Endothelial cell of umbilical vein (primary cell): Measurements from ENCODE around the gene PLA2R1. TPM values are rescaled to one million over a fixed set of nuclear protein-coding genes. Genes with fewer than 3 reads are reported as not detected.

Source experiments
- BruUV-seq: library from RNA; stranded (reverse); fragments of 400-500 nt; replicated peaks from 2 replicates; lab custom pipeline; 2021; lab: Mats Ljungman, UMichigan
- CTCF ChIA-PET: fragments of 300-600, 350-600 bp; sonication (Branson Sonifier 250); formaldehyde crosslinking; loops from one replicate; lab custom pipeline; 2021; ENCODE audit warnings: antibody characterized with exemption, inconsistent platforms; lab: Charles Lee
- POLR2A ChIA-PET: fragments of 300-600, 350-600 bp; sonication (Branson Sonifier 250); formaldehyde crosslinking; loops from one replicate; lab custom pipeline; 2021; ENCODE audit warnings: antibody characterized with exemption, inconsistent platforms; lab: Charles Lee
- DNase-seq: peaks from one replicate; pipeline ENCODE4 v3.0.0-alpha.2; 2011; ENCODE audit warnings: low read depth, low spot score
- FAIRE-seq: peaks from 2 replicates; lab custom pipeline; 2011; peaks lifted over from hg19 to GRCh38; lab: Jason Lieb, UNC
- H2AFZ ChIP-seq: 2 replicates; pipeline ENCODE4 v1.6.0; 2012; ENCODE audit warnings: low read depth, low read length, control low read depth, inconsistent platforms
- H3K27ac ChIP-seq: 2 replicates; pipeline ENCODE4 v1.5.1; 2011; ENCODE audit warnings: low read depth, mild to moderate bottlenecking, control low read depth, low read length, moderate library complexity; ENCODE audit not compliant: insufficient read depth
- H3K27me3 ChIP-seq, 2 experiments: 2 replicates each; pipeline versions ENCODE4 v1.6.0 to v1.6.1; 2011; ENCODE audit warnings: low read length in 2 of 2, mixed read lengths in 1 of 2; ENCODE audit not compliant: control insufficient read depth in 2 of 2, insufficient read depth in 2 of 2
- H3K36me3 ChIP-seq, 2 experiments: 2 replicates in 1 of 2; 3 replicates in 1 of 2; pipeline ENCODE4 v1.5.1; 2011; ENCODE audit warnings: low read length in 2 of 2, mild to moderate bottlenecking in 1 of 2, moderate library complexity in 1 of 2; ENCODE audit not compliant: control insufficient read depth in 2 of 2, insufficient read depth in 2 of 2; ENCODE audit errors: extremely low read depth in 1 of 2
- H3K4me1 ChIP-seq: 3 replicates; pipeline ENCODE4 v1.5.1; 2011; ENCODE audit warnings: mild to moderate bottlenecking, low read length; ENCODE audit not compliant: control insufficient read depth, insufficient read depth; ENCODE audit errors: extremely low read depth
- H3K4me2 ChIP-seq: 2 replicates; pipeline ENCODE4 v1.6.1; 2011; ENCODE audit warnings: low read length, control low read depth, mixed read lengths; ENCODE audit not compliant: insufficient read depth
- H3K4me3 ChIP-seq, 3 experiments: fragments of 200-600 bp in 1 of 3; sonication (generic), shearing (Covaris generic) in 1 of 3; replicated peaks in 1 of 3; 2 replicates each; pipeline ENCODE4 v1.5.1; 2011 to 2016; ENCODE audit warnings: control low read depth in 3 of 3, low read length in 3 of 3, mild to moderate bottlenecking in 2 of 3, inconsistent platforms in 1 of 3, low read depth in 1 of 3, moderate library complexity in 1 of 3; ENCODE audit not compliant: insufficient read depth in 1 of 3
- H3K79me2 ChIP-seq: 2 replicates; pipeline ENCODE4 v1.6.0; 2012; ENCODE audit warnings: low read length, inconsistent platforms; ENCODE audit not compliant: control insufficient read depth, insufficient read depth
- H3K9ac ChIP-seq: replicated peaks from 2 replicates; pipeline ENCODE3; 2011; ENCODE audit warnings: low read length, control low read depth; ENCODE audit not compliant: insufficient read depth; ENCODE audit errors: extremely low read depth
- H3K9me1 ChIP-seq: replicated peaks from 3 replicates; pipeline ENCODE4 v1.6.0; 2011; ENCODE audit warnings: mild to moderate bottlenecking, low read length; ENCODE audit not compliant: control insufficient read depth, insufficient read depth; ENCODE audit errors: extremely low read depth
- H3K9me3 ChIP-seq: replicated peaks from 2 replicates; pipeline ENCODE4 v1.5.1; 2012; ENCODE audit warnings: low read length, inconsistent platforms; ENCODE audit not compliant: control insufficient read depth, insufficient read depth
- H4K20me1 ChIP-seq: replicated peaks from 2 replicates; pipeline ENCODE3; 2011; ENCODE audit warnings: mild to moderate bottlenecking, low read length; ENCODE audit not compliant: control insufficient read depth, insufficient read depth; ENCODE audit errors: extremely low read depth
- CTCF ChIP-seq, 2 donors: IDR thresholded peaks; 1 replicate in 1 of 2; 2 replicates in 1 of 2; pipeline ENCODE4 v1.5.1; 2011; ENCODE audit warnings: low read length in 2 of 2, mild to moderate bottlenecking in 2 of 2, moderate library complexity in 2 of 2, control low read depth in 1 of 2, inconsistent platforms in 1 of 2, low read depth in 1 of 2; ENCODE audit not compliant: insufficient read depth in 1 of 2; ENCODE audit errors: extremely low read depth in 1 of 2
- EZH2 ChIP-seq: IDR thresholded peaks from 2 replicates; pipeline ENCODE4 v1.6.1; 2012; ENCODE audit warnings: borderline replicate concordance, low read depth, mild to moderate bottlenecking, moderate library complexity, low read length, inconsistent platforms; ENCODE audit not compliant: severe bottlenecking
- FOS ChIP-seq: IDR thresholded peaks from 2 replicates; pipeline ENCODE4 v1.6.1; 2011; ENCODE audit warnings: mild to moderate bottlenecking, low read length, moderate library complexity, borderline replicate concordance; ENCODE audit not compliant: insufficient read depth
- GATA2 ChIP-seq: IDR thresholded peaks from 2 replicates; pipeline ENCODE4 v1.7.0; 2011; ENCODE audit warnings: low read depth, mild to moderate bottlenecking, moderate library complexity, mixed read lengths, low read length; ENCODE audit not compliant: insufficient read length, insufficient read depth
- JUN ChIP-seq: IDR thresholded peaks from 2 replicates; pipeline ENCODE4 v1.6.1; 2011; ENCODE audit warnings: borderline replicate concordance, low read depth; ENCODE audit not compliant: insufficient read length, insufficient read depth
- MYC ChIP-seq: IDR thresholded peaks from one replicate; pipeline ENCODE4 v1.6.1; 2011; ENCODE audit warnings: mild to moderate bottlenecking, low read depth, low read length
- POLR2A ChIP-seq: IDR thresholded peaks from 2 replicates; pipeline ENCODE4 v1.6.1; 2012; ENCODE audit warnings: low read depth, mild to moderate bottlenecking, control low read depth, low read length
- POLR2AphosphoS5 ChIP-seq: IDR thresholded peaks from 2 replicates; pipeline ENCODE4 v1.6.1; 2012; ENCODE audit warnings: low read depth, mild to moderate bottlenecking, control low read depth, low read length, moderate library complexity; ENCODE audit not compliant: insufficient read depth
- dilution Hi-C: fragments of 300-500 bp; cut with MboI; formaldehyde crosslinking; loops from one replicate; pipeline ENCODE4 v1.15.0; 2019; ENCODE audit warnings: low sequenced_read_pairs; ENCODE audit not compliant: extremely low pct_ligation_motif_present
- intact Hi-C: fragments of 100-400 bp; cut with micrococcal nuclease; formaldehyde crosslinking; loops from one replicate; pipeline ENCODE4 v1.10.0; 2022
- polyA plus RNA-seq, 4 experiments: library from polyadenylated mRNA; depleted of rRNA in 3 of 4; stranded (reverse) in 3 of 4; unstranded in 1 of 4; fragments of >200 nt; gene quantifications; 2 replicates each; pipeline versions ENCODE4 v1.2.1 to v1.2.3, GENCODE V29; 2011 to 2012; ENCODE audit warnings: missing spikeins in 1 of 4
- total RNA-seq: library from RNA; stranded (reverse); gene quantifications from 2 replicates; pipeline ENCODE4 v1.2.3, GENCODE V29; 2021
- TF ChIP-seq, protein P1 (sequence below): IDR thresholded peaks from 2 replicates; pipeline ENCODE4 v1.6.1; 2011; ENCODE audit not compliant: insufficient read depth, insufficient read length

Gene PLA2R1
- total and polyA plus RNA-seq, 2 donors (not counting 3 experiments of a cell fraction or from before 2014, with no cell fraction given): 6.9 to 14.4 TPM

- TF ChIP-seq EZH2 (no peak), JUN (no peak), FOS (no peak)
- Histone ChIP-seq H3K4me1 (peaks cover 26% of the 10 kb centered on the region), H3K36me3 (no peaks in the 10 kb centered on the region), H3K9me1 (no peaks in the 10 kb centered on the region), H3K27me3 (no peaks in the 10 kb centered on the region), H3K4me3 (no peak overlapping the region), H4K20me1 (no peaks in the 10 kb centered on the region), H3K9ac (no peak overlapping the region), H3K4me2 (no peak overlapping the region), H3K9me3 (no peaks in the 10 kb centered on the region), H3K27ac (no peak overlapping the region), H2AFZ (no peak overlapping the region), H3K79me2 (no peaks in the 10 kb centered on the region)
- POLR2A ChIA-PET: interaction anchor here (0.6 kb wide), 1 partner anchor 850 kb away, joined by 3 read pairs; no protein-coding TSS in a partner anchor
- intact Hi-C loops (no loop called here), dilution Hi-C loops (no loop called here)
- no peak for FAIRE-seq
- DNase-seq: no peak
- BruUV-seq: no TSS peak
- CTCF ChIA-PET: interaction anchor here (0.7 to 2.0 kb wide), 8 partner anchors 9 to 988 kb away, joined by 3 to 7 read pairs (median 3); no protein-coding TSS in a partner anchor
These were observed 13.8 kb upstream of the PLA2R1 start for GRCh38 chr2:160076241-160076640.

DNA sequence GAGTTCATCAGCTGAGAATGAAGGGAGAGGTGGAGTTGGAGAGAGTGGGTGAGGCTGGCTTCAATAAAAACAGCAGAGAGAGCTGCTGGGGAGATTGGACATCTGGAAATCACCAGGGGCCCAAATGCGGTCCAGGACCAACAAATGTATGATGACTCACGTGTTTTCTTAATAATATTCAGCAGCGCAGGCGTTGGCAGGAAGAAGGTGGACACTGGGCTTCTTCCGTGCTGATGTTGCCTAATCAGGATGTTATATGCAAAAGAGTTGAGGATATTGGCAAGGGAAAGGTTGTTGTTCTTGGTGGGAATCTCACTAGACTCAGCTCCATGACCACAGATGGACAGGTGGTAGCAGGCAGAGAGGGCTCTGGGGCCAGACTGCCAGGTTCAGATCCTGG is 12.8 kb upstream of the PLA2R1 start:
- H3K9ac ChIP-seq: no peak overlapping the region
- no peaks in the 10 kb centered on the region for H4K20me1 ChIP-seq
- H3K27me3 ChIP-seq: no peaks in the 10 kb centered on the region
- H3K9me3 ChIP-seq: no peaks in the 10 kb centered on the region
- H2AFZ ChIP-seq: peak overlapping the region; percentile 17
- H3K79me2 ChIP-seq: no peaks in the 10 kb centered on the region
- peak overlapping the region; percentile 7 for H3K27ac ChIP-seq
- no peaks in the 10 kb centered on the region for H3K9me1 ChIP-seq
- TF ChIP-seq, protein P1, sequence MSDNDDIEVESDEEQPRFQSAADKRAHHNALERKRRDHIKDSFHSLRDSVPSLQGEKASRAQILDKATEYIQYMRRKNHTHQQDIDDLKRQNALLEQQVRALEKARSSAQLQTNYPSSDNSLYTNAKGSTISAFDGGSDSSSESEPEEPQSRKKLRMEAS: peak; percentile 12
- TF ChIP-seq FOS (peak; percentile 92), EZH2 (no peak), JUN (peak; percentile 70), POLR2AphosphoS5 (peak; percentile 44), CTCF (IDR thresholded peaks at IDR 0.05; ENCODE audit: extremely low read depth in 1 of 2, insufficient read depth in 1 of 2, low read depth in 1 of 2, low read length in 2 of 2) (no peak), MYC (no peak), POLR2A (no peak), GATA2 (peak; percentile 36)
- DNase-seq (peak; percentile 89), FAIRE-seq (peak; percentile 89)
- no TSS peak for BruUV-seq
- dilution Hi-C loops (no loop called here), intact Hi-C loops (no loop called here)
- no peak overlapping the region for H3K4me3 ChIP-seq
- POLR2A ChIA-PET: no interaction called here
- peak overlapping the region; percentile 37 for H3K4me2 ChIP-seq
- CTCF ChIA-PET: interaction anchor here (1.0 to 2.0 kb wide), 4 partner anchors 10 to 989 kb away, joined by 3 to 6 read pairs (median 4); no protein-coding TSS in a partner anchor
- H3K36me3 ChIP-seq: no peaks in the 10 kb centered on the region
- H3K4me1 ChIP-seq: peaks cover 26% of the 10 kb centered on the region
